ENCODE results near the gene MAN1C1. TPM values are rescaled to one million over a fixed set of nuclear protein-coding genes. Genes with fewer than 3 reads are reported as not detected.

The MAN1C1 gene
- total and polyA plus RNA-seq, 2 donors (not counting 3 experiments of a cell fraction or from before 2014, with no cell fraction given): 1.5 to 4.0 TPM

DNA sequence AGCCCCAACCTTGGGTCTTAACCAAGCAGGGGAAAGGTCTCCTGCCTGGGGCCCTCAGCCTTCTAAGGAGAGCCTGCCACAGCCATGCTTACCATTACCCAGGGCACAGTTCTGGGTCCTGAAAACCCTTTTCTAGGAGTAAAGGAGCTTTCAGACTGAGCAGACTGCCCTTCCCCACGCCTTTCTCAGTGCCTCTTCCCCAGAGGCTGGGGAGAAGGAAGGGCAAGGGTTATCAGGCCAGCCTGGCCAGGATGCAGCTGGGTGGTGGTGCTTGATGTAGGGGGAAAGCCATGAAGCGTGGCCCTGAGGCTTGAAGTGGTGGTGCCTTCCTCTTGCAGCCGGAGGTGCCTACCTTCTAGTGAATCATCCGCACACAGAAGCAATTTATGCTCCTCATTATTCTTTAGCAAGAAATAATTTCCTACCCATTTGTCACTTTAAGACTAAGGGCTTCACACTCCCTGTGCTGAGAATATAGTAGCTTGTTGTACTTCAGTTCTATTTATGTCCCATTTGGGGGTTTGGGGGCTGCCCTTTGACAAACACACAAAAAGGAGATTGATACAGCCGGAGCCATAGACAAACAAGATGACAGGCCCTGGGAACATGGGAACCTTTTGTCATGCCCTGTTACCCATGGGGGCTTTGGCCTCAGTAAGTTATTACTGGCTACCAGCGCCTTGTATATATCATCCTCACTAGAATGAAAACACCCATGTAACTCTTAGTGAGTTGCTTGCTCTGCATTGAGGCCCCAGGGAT, 40.7 kb downstream of the MAN1C1 start:
- no peaks in the 10 kb centered on the region for H3K27me3 ChIP-seq (ENCODE audit: control insufficient read depth in 2 of 2, insufficient read depth in 2 of 2, low read length in 2 of 2)
- CTCF ChIA-PET: no interaction called here
- no peak overlapping the region for H3K27ac ChIP-seq (ENCODE audit: insufficient read depth, low read depth, low read length)
- POLR2A ChIA-PET: no interaction called here
- H3K4me3 ChIP-seq (replicated peaks in 1 of 3; ENCODE audit: insufficient read depth in 1 of 3, low read depth in 1 of 3, low read length in 3 of 3): no peak overlapping the region
- BruUV-seq (replicated peaks): no TSS peak
- no peaks in the 10 kb centered on the region for H3K9me3 ChIP-seq (replicated peaks; ENCODE audit: control insufficient read depth, insufficient read depth, low read length)
- no peaks in the 10 kb centered on the region for H3K9me1 ChIP-seq (replicated peaks; ENCODE audit: control insufficient read depth, extremely low read depth, insufficient read depth, low read length)
- FAIRE-seq (no peak), DNase-seq (ENCODE audit: low read depth, low spot score) (peak; percentile 75)
- no peak overlapping the region for H2AFZ ChIP-seq (ENCODE audit: low read depth, low read length)
- H3K9ac ChIP-seq (replicated peaks; ENCODE audit: extremely low read depth, insufficient read depth, low read length): no peak overlapping the region
- H3K4me2 ChIP-seq (ENCODE audit: insufficient read depth, low read length): no peak overlapping the region
- H3K36me3 ChIP-seq (ENCODE audit: control insufficient read depth in 2 of 2, extremely low read depth in 1 of 2, insufficient read depth in 2 of 2, low read length in 2 of 2): no peaks in the 10 kb centered on the region
- intact Hi-C loops (cut with micrococcal nuclease): no loop called here
- no peak for TF ChIP-seq EZH2 (IDR thresholded peaks at IDR 0.05; ENCODE audit: borderline replicate concordance, low read depth, low read length, severe bottlenecking)
- TF ChIP-seq GATA2 (IDR thresholded peaks at IDR 0.05; ENCODE audit: insufficient read depth, insufficient read length, low read depth, low read length): peak; percentile 17
- H3K4me1 ChIP-seq (ENCODE audit: control insufficient read depth, extremely low read depth, insufficient read depth, low read length): no peaks in the 10 kb centered on the region
- H4K20me1 ChIP-seq (replicated peaks; ENCODE audit: control insufficient read depth, extremely low read depth, insufficient read depth, low read length): no peaks in the 10 kb centered on the region
- dilution Hi-C loops (cut with MboI; ENCODE audit: extremely low pct_ligation_motif_present, low sequenced_read_pairs): no loop called here
- no peaks in the 10 kb centered on the region for H3K79me2 ChIP-seq (ENCODE audit: control insufficient read depth, insufficient read depth, low read length)

- TF ChIP-seq JUN (IDR thresholded peaks at IDR 0.05; ENCODE audit: borderline replicate concordance, insufficient read depth, insufficient read length, low read depth) (no peak), POLR2AphosphoS5 (IDR thresholded peaks at IDR 0.05; ENCODE audit: insufficient read depth, low read depth, low read length) (no peak), GATA2 (IDR thresholded peaks at IDR 0.05; ENCODE audit: insufficient read depth, insufficient read length, low read depth, low read length) (no peak), MAX (IDR thresholded peaks at IDR 0.05; ENCODE audit: insufficient read depth, insufficient read length) (no peak), MYC (IDR thresholded peaks at IDR 0.05; ENCODE audit: low read depth, low read length) (no peak), FOS (IDR thresholded peaks at IDR 0.05; ENCODE audit: borderline replicate concordance, insufficient read depth, low read length) (no peak), EZH2 (IDR thresholded peaks at IDR 0.05; ENCODE audit: borderline replicate concordance, low read depth, low read length, severe bottlenecking) (no peak), POLR2A (IDR thresholded peaks at IDR 0.05; ENCODE audit: low read depth, low read length) (no peak)
- TF ChIP-seq, protein P1, sequence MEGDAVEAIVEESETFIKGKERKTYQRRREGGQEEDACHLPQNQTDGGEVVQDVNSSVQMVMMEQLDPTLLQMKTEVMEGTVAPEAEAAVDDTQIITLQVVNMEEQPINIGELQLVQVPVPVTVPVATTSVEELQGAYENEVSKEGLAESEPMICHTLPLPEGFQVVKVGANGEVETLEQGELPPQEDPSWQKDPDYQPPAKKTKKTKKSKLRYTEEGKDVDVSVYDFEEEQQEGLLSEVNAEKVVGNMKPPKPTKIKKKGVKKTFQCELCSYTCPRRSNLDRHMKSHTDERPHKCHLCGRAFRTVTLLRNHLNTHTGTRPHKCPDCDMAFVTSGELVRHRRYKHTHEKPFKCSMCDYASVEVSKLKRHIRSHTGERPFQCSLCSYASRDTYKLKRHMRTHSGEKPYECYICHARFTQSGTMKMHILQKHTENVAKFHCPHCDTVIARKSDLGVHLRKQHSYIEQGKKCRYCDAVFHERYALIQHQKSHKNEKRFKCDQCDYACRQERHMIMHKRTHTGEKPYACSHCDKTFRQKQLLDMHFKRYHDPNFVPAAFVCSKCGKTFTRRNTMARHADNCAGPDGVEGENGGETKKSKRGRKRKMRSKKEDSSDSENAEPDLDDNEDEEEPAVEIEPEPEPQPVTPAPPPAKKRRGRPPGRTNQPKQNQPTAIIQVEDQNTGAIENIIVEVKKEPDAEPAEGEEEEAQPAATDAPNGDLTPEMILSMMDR (IDR thresholded peaks at IDR 0.05; ENCODE audit: extremely low read depth in 1 of 2, insufficient read depth in 1 of 2, low read depth in 1 of 2, low read length in 2 of 2): no peak
- H3K9ac ChIP-seq (replicated peaks; ENCODE audit: extremely low read depth, insufficient read depth, low read length): no peak overlapping the region
- no peaks in the 10 kb centered on the region for H3K27me3 ChIP-seq (ENCODE audit: control insufficient read depth in 2 of 2, insufficient read depth in 2 of 2, low read length in 2 of 2)
- H3K4me3 ChIP-seq (replicated peaks in 1 of 3; ENCODE audit: insufficient read depth in 1 of 3, low read depth in 1 of 3, low read length in 3 of 3): no peak overlapping the region
- H2AFZ ChIP-seq (ENCODE audit: low read depth, low read length): no peak overlapping the region
- BruUV-seq (replicated peaks): no TSS peak
- no peaks in the 10 kb centered on the region for H3K4me1 ChIP-seq (ENCODE audit: control insufficient read depth, extremely low read depth, insufficient read depth, low read length)
- no peaks in the 10 kb centered on the region for H4K20me1 ChIP-seq (replicated peaks; ENCODE audit: control insufficient read depth, extremely low read depth, insufficient read depth, low read length)
- H3K79me2 ChIP-seq (ENCODE audit: control insufficient read depth, insufficient read depth, low read length): no peaks in the 10 kb centered on the region
- no peak for DNase-seq (ENCODE audit: low read depth, low spot score)
- dilution Hi-C loops (cut with MboI; ENCODE audit: extremely low pct_ligation_motif_present, low sequenced_read_pairs) (no loop called here), intact Hi-C loops (cut with micrococcal nuclease) (no loop called here)
- no peak for FAIRE-seq
- H3K36me3 ChIP-seq (ENCODE audit: control insufficient read depth in 2 of 2, extremely low read depth in 1 of 2, insufficient read depth in 2 of 2, low read length in 2 of 2): no peaks in the 10 kb centered on the region
- H3K9me1 ChIP-seq (replicated peaks; ENCODE audit: control insufficient read depth, extremely low read depth, insufficient read depth, low read length): no peaks in the 10 kb centered on the region
- CTCF ChIA-PET: interaction anchor here (0.6 kb wide), 1 partner anchor 191 kb away, joined by 3 read pairs; no protein-coding TSS in a partner anchor
- H3K27ac ChIP-seq (ENCODE audit: insufficient read depth, low read depth, low read length): no peak overlapping the region
- no peaks in the 10 kb centered on the region for H3K9me3 ChIP-seq (replicated peaks; ENCODE audit: control insufficient read depth, insufficient read depth, low read length)
- POLR2A ChIA-PET: no interaction called here
- H3K4me2 ChIP-seq (ENCODE audit: insufficient read depth, low read length): no peak overlapping the region
Observed at GRCh38 chr1:25657883-25658760, 41.5 kb downstream of the MAN1C1 start.

Data from endothelial cell of umbilical vein (primary cell).